Urothelium cell line (cell line): Measurements from ENCODE around the gene CCM2.
"Not testable (repeated sequence)": the region's sequence is repeated elsewhere in the genome, so short reads cannot be mapped to it uniquely, and the experiment has no call there.

Source experiments
- DNase-seq: peaks from one replicate; pipeline ENCODE4 v3.0.0; 2011; ENCODE audit warnings: low spot score, mixed read lengths
- FAIRE-seq: peaks from 2 replicates; lab custom pipeline; 2011; peaks lifted over from hg19 to GRCh38; lab: Jason Lieb, UNC

CCM2 gene

DNA sequence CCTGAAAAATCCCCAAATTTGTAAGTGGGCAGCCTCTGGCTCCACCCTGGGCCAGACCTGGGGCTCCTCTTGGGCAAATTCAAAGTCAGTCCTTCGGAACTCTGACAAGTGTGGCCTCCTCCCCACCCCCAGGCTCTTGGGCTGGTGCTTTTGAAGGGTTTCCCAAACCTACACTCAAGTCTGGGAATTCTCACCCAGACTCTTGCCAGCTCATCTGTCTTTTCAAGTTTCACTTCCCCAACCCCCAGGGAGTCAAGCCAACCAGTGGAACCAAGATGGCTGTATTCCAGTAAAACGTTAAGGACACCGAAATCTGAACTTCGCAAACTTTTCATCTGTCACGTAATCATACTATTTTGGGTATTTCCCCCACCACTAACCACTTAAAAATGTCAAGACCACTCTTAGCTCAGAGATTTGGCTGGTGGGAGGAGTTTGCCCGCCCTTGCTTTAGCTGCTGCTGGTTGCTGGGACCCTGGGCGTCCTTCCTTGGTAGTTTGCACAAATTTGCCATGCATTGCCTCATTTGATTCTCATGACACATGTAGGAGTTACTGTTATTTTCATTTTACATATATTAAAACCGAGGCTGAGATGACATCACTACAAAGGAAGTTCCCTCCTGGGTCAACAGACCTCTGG lies 19.5 kb upstream of the CCM2 start:
- DNase-seq: no peak
- no peak for FAIRE-seq

DNA sequence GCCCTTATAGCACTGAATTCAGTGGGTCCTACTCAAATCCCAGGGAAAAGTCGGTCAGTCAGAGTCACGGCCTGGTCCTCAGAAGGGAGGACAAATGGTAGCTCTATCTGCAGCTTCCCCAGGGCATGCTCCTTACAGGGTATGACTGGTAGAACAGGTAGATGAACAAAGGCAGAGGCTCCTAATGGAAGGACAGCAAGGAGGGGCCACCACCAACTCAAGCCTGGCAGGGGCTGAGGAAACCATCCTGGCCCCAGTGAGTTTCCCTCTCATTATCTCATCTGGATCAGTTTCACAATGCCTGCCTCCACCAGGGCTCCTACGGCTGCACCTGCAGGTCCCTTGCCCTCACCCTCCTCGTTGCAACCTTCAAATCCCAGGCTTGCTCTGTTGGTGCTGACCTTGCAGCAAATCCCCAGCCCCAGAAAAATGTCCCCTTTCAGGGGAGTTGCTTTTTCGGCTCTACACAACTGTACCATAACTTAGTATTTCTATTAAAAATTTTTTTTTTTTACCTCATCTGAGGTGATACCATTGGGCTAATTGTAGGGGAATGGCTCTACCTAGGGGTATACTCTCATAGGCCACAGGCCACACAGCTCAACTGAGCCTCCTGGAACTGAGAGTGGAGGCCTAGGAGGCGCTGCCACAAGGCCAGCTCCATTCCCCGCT lies 18.8 kb upstream of the CCM2 start:
- DNase-seq (no peak), FAIRE-seq (no peak)

DNA sequence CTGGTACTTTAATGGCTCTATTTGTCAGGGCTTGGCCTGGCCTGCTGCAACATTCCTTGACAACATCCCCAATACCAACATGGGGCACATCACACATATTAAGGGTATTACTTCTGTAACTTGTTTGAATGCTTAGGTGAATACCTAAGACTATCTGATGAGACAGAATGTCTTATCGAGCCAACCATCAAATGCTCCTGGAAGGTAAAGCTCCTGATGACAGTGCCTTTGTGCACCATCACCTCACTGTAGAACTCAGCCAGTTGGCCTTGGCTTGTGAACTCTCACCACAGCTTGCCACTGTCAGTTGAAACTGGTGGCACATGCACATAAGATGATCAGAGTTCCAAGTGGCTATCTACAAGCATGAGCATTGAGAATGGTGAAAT lies 17.5 kb upstream of the CCM2 start:
- FAIRE-seq (no peak), DNase-seq (no peak)

DNA sequence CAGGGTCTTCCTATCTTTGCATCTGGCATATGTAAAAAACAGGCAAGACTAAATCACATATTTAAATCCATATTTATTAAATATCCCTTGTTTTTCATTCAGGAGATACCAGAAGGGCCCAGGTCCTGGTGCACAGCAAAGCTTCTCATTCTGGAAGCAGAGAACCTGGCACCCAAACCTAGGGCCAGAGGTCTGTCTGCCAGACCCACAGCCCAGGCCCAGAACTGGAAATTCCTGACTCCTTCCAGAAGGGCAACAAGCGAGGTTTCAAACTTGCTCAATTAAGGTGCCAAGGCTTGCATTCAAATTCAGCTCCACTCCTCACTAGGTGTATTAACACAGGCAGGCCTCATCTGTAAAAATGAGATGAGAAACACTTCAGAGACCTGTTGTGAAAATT lies 17.0 kb upstream of the CCM2 start:
- FAIRE-seq (no peak), DNase-seq (no peak)

DNA sequence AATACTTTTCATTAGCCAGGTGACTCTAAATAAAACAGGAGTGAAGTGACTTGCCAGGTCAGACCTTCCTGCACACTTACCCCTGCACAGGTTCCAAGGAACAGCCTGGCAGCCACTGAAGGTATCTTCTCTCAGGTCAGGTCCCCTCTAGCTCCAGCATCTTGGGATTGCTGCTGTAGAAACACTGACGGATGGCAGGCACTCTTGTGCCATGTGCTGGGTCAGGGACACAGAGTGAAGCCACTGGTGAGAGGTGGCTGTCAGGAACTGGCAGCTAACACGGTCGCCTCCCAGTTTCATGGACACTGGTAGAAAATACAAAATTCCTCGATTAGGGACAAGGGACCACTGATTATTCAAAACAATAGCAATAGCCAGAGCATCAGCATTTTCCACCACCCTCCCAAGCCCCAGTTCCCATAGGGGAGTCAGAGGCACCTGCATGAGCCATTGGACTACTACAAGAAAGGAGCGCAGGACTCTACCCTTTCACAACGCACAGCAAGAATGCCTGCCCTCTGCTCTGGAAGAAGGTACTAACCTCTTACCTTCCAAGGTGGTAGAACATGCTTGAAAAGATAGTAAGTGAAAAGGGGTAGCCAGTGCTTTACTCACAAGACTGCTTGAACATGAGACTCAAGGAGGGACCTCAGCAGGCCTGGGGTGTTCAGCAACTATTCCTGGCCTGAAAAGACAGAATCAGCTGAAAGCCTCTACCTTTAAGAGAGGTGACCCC lies 16.1 kb upstream of the CCM2 start:
- DNase-seq: no peak
- FAIRE-seq: no peak

DNA sequence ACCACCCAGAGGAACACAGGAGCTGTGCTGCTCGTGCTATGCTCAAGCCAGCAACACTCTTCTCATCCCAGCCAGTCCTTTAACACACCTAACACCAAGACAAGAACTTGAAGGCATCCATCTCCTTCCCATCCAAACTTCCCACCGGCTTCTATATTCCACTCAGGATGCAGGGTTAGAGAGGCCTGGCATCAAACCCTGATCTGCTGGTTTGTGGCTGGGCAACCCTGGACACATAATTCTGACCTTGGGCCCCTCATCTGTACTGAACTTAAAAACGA lies 15.6 kb upstream of the CCM2 start:
- DNase-seq: no peak
- FAIRE-seq: no peak

DNA sequence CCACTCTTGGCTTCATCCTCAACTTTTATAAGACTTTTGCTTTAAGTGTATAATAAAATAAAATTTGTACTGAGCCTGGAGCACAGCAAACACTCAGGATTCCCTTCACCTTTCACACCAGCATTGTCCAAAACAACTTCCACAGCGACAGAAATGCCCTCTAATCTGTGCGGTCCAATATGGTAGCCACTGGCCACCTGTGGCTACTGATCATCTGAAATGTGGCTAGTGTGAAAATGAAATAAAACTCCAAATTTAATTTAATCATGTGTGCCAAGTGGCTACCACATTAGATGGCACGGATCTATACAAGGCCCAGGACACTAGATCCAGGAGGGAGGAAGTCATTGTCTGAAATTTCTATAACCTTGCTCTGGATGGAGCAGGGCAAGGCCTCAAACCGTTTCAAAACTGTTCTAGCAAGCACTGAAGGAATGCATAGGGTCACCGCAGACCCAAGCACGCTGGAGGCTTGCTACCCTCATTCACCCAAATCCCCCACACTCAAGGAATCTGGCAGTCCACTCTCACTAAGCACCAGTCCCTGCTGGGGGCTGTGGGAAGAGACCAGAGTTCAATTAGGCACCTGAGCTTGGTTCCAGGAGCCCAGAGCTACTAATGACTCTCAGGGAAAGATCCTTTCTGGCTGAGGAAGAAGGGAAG lies 14.8 kb upstream of the CCM2 start:
- no peak for DNase-seq
- no peak for FAIRE-seq

DNA sequence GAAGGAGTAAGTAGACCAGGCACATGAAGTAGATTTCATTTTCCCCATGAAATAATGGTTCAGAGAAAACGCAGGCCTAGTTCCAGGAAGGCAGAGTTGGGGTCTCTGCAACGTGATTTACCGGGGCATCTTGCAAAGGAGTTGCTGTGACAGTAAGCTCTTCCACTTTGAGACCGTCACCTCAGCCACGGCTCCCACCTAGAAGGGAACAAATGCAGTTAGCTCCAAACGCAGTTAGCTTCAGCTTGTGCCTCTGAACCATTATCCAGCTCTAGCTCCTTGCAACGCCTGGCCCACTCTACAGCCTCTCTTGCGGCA lies 14.1 kb upstream of the CCM2 start:
- DNase-seq: no peak
- FAIRE-seq: no peak

DNA sequence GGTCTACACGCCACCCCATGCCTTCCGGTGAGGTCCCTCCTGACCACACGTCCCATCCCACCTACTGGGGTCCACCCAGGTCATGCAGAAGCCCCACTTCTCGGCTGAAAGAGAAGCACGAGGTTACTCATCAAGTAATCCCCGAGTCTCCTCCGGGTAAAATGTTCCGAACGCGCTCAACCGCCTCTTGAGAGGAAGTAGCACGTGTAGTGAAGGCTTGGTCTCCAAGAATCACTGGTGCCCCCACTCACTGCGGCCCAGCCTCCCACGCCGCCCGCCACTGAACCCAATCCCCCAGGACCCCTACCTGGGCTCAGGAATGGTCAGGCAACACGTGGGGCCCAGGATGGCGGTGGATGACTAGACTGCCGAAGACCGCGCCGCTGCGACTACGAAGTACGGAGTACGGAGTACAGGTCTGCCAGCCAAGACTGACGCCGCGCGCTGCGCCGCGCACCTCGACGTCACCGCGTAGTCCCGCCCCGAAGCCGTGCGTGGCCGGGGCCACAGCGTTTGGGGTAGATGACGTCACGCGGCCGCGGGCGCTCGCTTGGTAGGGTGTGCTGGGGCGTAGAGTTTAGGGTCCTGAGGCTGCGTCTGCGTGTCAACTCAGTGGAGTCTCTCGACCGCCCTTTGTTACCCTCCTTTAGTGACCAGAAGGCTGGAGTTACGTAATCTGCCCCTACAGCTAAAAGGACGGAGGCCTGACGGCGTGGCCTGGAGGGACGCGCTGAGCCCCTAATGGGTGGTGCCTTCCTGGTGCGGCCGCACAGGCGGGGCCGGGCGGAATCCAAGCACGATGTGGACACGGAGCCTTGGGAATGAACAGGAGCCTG lies 13.6 kb upstream of the CCM2 start:
- peak; percentile 97 for DNase-seq
- FAIRE-seq: peak; percentile 94

DNA sequence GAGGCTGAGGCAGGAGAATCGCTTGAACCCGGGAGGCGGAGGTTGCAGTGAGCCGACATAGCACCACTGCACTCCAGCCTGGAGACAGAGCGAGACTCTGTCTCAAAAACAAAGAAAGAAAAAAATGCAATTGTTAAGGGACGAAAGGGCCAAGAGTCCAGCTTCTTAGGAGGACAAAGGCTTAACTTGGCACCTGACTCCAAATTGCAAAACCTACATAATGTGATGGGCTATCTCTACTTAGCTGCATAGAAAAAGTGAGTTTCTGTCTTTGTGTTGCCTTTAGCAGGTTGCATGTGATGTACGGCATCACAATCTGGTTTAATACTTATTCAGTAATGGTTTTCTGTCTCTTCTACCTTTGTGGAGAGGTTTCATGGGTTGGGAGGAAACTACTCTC lies 12.5 kb upstream of the CCM2 start:
- FAIRE-seq (no peak), DNase-seq (no peak)

DNA sequence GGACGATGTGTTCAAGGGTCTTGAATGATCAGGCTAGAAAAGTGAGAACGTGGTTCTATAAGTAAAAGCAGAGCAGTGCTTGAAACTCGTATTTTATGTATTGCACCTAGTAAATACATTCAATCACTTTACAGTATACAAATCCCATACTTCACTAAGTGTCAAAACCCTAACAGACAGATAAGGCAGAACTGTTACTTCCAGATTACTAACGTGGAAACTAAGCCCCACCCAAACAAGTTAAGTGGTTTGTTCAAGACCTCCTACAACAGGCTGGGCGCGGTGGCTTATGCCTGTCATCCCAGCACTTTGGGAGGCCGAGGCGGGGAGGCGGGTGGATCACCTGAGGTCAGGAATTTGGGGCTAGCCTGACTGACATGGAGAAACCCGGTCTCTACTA lies 12.0 kb upstream of the CCM2 start:
- FAIRE-seq (no peak), DNase-seq (no peak)

DNA sequence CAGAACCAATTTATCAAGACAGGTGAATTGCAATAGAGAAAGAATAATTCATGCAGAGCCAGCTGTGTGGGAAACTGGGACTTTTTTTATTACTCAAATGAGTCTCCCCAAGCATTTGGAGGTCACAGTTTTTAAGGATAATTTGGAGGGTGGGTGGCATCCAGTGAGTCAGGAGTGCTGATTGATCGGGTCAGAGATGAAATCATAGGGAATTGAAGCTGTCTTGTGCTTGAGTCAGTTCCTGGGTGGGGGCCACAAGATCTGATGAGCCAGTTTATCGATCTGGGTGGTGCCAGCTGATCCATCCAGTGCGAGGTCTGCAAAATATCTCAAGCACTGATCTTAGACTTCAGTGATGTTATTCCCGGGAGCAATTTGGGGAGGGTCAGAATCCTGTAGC lies 11.3 kb upstream of the CCM2 start:
- FAIRE-seq (no peak), DNase-seq (no peak)

DNA sequence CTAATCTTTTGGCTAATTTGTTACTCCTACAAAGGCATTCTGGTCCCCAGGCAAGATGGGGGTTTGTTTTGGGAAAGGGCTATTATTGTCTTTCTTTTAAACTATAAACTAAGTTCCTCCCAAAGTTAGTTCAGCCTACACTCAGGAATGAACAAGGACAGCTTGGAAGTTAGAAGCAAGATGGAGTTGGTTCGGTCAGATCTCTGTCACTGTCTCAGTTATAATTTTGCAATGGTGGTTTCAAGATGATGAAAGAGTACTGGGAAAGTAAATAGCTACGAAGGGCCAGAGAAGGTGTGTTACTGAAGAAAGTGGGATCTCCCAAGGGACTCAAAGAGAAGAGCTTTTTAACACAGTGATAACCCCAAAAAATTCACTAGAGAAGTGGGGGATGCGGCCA lies 10.9 kb upstream of the CCM2 start:
- no peak for DNase-seq
- FAIRE-seq: no peak

DNA sequence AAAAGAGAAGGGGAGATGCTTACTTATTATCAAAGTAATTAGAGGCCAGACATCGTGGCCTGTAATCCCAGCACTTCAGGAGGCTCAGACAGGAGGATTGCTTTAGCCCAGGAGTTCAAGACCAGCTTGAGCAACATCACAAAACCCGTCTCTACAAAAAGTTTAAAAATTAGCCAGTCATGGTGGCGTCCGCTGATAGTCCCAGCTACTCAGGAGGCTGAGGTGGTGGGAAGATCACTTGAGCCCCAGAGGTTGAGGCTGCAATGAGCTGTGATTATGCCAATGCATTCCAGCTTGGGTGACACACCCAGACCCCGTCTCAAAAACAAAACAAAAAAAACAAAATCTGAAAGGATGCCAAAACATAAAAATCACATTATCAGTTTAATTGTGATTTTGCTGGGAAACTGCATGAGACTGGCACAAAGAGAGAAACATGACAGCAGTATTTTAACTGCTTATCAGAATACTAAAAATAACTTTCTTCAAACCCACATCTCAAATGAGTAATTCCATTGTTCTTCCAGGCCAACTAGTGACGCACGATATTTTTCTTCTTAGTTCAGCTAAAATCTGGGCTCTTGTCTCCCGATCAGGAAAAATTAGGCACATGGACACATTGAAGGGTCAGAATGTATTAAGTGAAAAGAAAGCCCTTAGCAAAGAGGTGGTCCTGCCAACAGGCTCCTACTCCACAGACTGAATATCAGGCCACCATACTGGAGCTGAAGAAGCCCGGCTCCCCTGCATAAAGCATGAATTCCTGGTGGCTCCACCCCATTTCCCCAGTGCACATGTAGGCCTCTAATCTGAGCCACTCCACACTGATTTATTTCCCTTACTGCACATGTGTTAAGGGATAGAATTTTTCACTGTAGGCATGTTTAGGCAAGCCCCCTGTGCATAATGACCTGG lies 9.6 kb upstream of the CCM2 start:
- DNase-seq (no peak), FAIRE-seq (peak; percentile 30)

DNA sequence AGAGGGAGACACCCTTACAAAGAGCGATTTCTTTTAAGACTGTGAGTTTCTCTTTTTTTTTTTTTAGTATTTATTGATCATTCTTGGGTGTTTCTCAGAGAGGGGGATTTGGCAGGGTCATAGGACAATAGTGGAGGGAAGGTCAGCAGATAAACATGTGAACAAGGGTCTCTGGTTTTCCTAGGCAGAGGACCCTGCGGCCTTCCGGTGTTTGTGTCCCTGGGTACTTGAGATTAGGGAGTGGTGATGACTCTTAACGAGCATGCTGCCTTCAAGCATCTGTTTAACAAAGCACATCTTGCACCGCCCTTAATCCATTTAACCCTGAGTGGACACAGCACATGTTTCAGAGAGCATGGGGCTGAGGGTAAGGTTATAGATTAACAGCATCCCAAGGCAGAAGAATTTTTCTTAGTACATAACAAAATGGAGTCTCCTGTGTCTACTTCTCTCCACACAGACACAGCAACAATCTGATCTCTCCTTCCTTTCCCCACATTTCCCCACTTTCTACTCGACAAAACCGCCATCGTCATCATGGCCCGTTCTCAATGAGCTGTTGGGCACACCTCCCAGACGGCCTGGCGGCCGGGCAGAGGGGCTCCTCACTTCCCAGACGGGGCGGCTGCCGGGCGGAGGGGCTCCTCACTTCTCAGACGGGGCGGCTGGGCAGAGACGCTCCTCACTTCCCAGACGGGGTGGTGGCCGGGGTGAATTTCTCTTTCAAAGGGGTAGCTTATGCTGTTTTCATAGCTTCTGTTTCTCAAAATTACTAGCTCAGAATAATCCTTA lies 7.8 kb upstream of the CCM2 start:
- FAIRE-seq, DNase-seq: not testable (repeated sequence)

DNA sequence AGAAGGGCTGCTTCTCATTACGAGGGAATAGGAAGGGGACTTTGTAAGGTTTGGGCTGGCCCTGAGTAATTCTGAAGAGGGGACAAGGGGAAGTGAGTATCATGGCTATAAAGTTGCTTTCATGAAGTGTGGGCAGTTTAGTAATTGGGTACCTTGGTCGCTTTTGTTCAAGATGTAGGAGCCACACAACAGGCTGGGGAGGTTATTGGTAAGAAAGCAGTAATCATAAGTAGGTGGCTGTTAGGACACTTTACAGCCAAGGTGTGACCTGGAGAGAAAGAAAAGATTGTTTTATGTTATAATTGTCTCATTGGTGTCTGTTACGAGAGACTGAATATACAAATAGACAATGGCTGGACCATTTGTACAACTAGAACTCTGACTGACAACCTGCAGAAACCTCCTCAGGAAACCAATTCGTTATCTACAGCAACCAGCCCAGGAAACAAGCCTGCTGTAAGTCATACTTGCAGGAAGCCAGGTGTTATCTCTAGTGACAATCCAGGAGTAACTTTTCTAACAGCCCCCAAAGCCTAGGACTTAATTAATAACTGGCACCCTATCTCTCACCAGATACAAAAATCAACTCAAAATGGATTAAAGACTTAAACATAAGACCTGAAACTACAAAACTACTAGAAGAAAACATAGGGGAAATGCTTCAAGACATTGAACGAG lies 5.0 kb upstream of the CCM2 start:
- FAIRE-seq (no peak), DNase-seq (no peak)

DNA sequence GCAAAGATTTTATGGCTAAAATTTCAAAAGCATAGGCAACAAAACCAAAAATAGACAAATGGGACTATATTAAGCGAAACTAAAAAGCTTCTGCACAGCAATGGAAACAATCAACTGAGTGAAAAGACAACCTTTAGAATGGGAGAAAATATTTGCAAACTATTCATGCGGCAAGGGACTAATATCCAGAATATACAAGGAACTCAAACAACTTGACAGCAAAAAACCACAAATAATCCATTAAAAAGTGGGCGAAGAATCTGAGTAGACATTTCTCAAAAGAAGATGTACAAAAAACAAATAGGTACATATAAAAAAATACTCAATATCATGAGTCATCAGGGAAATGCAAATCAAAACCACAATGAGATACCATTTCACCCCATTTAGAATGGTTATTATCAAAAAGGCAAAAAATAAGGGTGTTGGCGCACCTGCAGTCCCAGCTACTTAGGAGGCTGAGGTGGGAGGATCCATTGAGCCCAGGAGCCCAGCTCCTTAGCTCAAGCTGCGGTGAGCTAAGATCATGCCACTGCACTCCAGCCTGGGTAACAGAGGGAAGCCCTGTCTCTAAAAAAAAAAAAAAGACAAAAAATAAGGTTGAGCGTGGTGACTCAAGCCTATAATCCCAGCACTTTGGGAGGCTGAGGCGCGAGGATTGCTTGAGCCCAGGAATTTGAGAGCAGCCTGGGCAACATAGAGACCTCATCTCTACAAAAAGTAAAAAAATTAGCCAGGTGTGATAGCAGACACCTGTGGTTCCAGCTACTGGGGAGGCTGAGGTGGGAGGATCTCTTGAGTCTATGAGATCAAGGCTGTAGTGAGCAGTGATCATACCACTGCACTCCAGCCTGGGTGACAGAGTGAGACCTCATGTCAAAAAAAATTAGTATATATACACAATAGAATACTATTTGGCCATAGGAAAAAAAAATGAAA lies 4.2 kb upstream of the CCM2 start:
- FAIRE-seq: no peak

More for the DNA sequence above, 4.2 kb upstream of the CCM2 start:
- DNase-seq: no peak
